Mesothelial cell of epicardium (in vitro differentiated cells): ENCODE measurements around the gene RCAN1. TPM values are rescaled to one million over a fixed set of nuclear protein-coding genes. Genes with fewer than 3 reads are reported as not detected.

ENCODE experiments used
- DNase-seq, 2 experiments: peaks; one replicate each; pipeline ENCODE4 v3.0.0; 2021; ENCODE audit warnings: low spot score in 2 of 2; ENCODE audit not compliant: unreplicated experiment in 2 of 2
- H3K27ac Mint-ChIP-seq: 2 replicates; pipeline ENCODE4 v1.8.0; 2021; ENCODE audit warnings: mixed read lengths
- H3K27me3 Mint-ChIP-seq: 2 replicates; pipeline ENCODE4 v1.8.0; 2021; ENCODE audit warnings: low read depth, mixed read lengths
- H3K36me3 Mint-ChIP-seq: 2 replicates; pipeline ENCODE4 v1.8.0; 2021; ENCODE audit warnings: mixed read lengths
- H3K4me1 Mint-ChIP-seq: 2 replicates; pipeline ENCODE4 v1.8.0; 2021; ENCODE audit warnings: mixed read lengths
- H3K4me3 Mint-ChIP-seq: 2 replicates; pipeline ENCODE4 v1.8.0; 2021; ENCODE audit warnings: mild to moderate bottlenecking, moderate library complexity, mixed read lengths
- H3K9me3 Mint-ChIP-seq: 2 replicates; pipeline ENCODE4 v1.8.0; 2021; ENCODE audit warnings: mixed read lengths
- total RNA-seq: library from RNA; stranded (reverse); gene quantifications from 3 replicates; pipeline ENCODE4 v1.2.1, GENCODE V29; 2021
- TF ChIP-seq, protein P1 (sequence below): fragments of 200-600 bp; sonication (generic); IDR thresholded peaks from one replicate; pipeline ENCODE4 v1.5.0; 2021; ENCODE audit warnings: antibody characterized with exemption; ENCODE audit not compliant: unreplicated experiment

The RCAN1 gene
- total RNA-seq, 1 donor from 2014 or later: 14.8 TPM

DNA sequence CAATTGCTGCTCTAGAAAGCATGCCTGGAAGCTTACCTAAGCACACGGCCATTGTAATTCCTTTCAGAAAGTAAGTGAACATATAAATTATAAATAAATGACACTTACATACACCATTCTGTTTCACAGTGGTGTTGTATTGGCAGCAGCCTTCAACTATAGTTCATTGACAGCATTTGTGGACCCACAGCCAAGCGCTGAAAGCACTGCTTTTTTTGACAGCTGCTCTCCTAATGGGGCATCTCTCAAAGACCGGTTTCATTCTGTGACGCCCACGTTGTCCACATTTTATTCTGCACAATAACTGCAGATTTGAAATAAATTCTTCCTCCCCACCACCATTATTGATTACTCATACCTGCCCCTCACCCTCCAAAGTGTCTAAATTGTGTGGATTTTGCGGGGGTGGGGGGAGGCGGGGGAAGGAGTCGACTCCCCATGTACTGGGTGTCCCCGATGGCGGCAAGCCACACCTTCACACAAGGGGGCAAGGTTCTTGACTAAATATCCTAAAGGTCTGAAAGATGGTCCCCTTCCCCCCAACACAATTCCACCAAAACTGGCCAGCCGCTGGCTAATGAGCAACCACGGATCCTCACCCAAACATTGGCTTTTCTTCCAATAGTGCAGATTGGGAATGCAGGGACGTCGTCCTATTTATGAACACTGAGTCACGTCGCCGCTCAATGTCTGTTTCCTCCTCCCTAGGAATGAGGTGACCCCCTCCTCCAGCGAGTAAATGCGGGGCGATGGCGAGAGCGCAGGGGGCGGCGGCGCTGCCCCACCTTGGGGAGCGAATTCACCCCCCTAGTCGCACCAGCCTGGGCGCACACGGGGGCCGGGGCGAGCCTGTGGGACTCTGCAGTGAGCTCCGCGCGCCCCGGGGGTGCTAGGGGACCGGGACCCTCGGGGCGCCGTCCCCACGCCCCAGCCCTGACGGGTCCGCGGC, 960 bp downstream of the RCAN1 start:
- TF ChIP-seq, protein P1, sequence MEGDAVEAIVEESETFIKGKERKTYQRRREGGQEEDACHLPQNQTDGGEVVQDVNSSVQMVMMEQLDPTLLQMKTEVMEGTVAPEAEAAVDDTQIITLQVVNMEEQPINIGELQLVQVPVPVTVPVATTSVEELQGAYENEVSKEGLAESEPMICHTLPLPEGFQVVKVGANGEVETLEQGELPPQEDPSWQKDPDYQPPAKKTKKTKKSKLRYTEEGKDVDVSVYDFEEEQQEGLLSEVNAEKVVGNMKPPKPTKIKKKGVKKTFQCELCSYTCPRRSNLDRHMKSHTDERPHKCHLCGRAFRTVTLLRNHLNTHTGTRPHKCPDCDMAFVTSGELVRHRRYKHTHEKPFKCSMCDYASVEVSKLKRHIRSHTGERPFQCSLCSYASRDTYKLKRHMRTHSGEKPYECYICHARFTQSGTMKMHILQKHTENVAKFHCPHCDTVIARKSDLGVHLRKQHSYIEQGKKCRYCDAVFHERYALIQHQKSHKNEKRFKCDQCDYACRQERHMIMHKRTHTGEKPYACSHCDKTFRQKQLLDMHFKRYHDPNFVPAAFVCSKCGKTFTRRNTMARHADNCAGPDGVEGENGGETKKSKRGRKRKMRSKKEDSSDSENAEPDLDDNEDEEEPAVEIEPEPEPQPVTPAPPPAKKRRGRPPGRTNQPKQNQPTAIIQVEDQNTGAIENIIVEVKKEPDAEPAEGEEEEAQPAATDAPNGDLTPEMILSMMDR: no peak
- Mint-ChIP-seq H3K36me3 (no peaks in the 10 kb centered on the region), H3K4me1 (peaks cover 5% of the 10 kb centered on the region), H3K4me3 (peak overlapping the region; percentile 73), H3K27me3 (peaks cover 61% of the 10 kb centered on the region), H3K9me3 (no peaks in the 10 kb centered on the region), H3K27ac (no peak overlapping the region)
- DNase-seq: no peak

DNA sequence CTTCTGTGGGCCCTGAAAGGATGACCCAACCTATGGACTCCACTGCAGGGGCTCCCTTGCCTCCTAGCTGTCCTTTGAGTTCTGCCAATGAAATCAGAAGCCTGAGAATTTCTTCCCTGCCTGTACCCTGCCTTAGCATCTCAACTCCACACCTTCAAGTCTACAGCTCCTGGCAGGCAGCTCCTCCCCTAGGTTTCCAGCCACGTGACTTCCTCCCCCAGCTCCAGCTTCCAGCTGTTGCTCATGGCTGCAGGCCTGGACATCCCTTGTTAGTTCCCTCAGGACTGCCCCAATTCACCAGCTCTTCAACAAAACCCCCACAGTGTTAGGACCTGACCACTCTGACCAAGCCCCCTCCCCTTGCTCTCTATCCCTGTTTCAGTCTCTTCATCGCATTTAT, 2.4 kb downstream of the RCAN1 start:
- Mint-ChIP-seq H3K4me1 (peaks cover 5% of the 10 kb centered on the region), H3K36me3 (no peaks in the 10 kb centered on the region), H3K9me3 (no peaks in the 10 kb centered on the region), H3K27ac (no peak overlapping the region), H3K4me3 (no peak overlapping the region), H3K27me3 (peaks cover 50% of the 10 kb centered on the region)
- DNase-seq: no peak
- TF ChIP-seq, protein P1: no peak

DNA sequence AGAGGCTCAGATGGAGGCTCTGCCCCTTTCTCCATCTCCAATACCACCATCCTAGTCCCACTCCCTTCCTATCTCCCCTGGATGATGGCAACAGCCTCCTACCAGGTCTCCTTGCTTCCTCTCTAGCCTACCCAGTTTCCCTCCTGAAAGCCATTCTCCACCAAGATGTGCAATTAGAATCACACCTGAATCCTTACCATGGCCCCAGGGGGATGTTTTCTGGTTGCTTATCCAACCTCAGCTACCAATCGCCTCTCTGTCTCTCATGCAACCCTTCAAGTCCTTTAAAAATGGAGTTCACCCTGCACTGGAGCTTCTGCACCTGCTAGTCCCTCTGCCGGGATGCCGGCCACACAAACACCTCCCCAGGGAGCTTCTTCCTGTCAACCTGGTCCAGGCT, 2.9 kb downstream of the RCAN1 start:
- Mint-ChIP-seq H3K27ac (no peak overlapping the region), H3K27me3 (peaks cover 45% of the 10 kb centered on the region), H3K4me1 (peaks cover 5% of the 10 kb centered on the region), H3K36me3 (no peaks in the 10 kb centered on the region), H3K9me3 (no peaks in the 10 kb centered on the region), H3K4me3 (no peak overlapping the region)
- DNase-seq: no peak
- TF ChIP-seq, protein P1: no peak

GRCh38 chr21:34611528-34611927, 3.4 kb downstream of the RCAN1 start:
- TF ChIP-seq, protein P1: no peak
- Mint-ChIP-seq H3K9me3 (no peaks in the 10 kb centered on the region), H3K4me1 (peaks cover 5% of the 10 kb centered on the region), H3K27ac (no peak overlapping the region), H3K27me3 (peaks cover 43% of the 10 kb centered on the region), H3K4me3 (no peak overlapping the region), H3K36me3 (no peaks in the 10 kb centered on the region)
- DNase-seq: no peak

DNA sequence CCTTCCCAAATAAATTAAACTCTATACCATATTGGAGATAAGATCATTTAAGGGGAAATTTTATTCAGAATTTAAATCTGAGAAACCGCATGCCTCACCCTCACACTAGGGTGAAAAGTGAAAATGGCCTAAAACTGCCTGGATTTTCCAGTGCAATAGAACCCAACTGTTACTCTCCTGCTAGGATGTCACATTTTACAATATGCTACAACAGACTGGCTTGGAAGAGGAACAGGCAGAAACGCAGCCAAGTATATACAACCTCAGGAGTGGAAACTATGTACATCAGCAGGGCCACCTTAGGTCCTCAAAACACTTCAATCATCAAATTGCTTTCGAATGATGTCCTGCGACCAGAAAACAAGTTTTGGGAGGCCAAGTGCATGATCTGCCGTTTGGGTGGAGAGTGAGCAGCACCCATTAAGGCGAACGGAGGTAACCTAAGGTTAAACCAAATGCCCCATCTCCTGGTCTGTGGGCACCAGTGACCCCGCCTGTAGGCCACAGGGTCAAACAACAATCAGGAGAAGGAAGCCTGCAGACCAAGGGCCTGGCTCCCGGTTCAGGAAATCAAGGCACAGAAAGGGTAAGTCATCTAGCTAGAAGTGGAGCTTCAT, 4.9 kb downstream of the RCAN1 start:
- Mint-ChIP-seq H3K27me3 (peaks cover 37% of the 10 kb centered on the region), H3K36me3 (no peaks in the 10 kb centered on the region), H3K9me3 (no peaks in the 10 kb centered on the region), H3K27ac (no peak overlapping the region), H3K4me3 (no peak overlapping the region), H3K4me1 (peaks cover 3% of the 10 kb centered on the region)
- TF ChIP-seq, protein P1: no peak
- DNase-seq: no peak
